Adrenal gland (tissue), 12 donors: ENCODE results near the gene ESRP2. TPM values are rescaled to one million over a fixed set of nuclear protein-coding genes. Genes with fewer than 3 reads are reported as not detected.
A peak's percentile ranks its signal among the peaks of the same experiment; 100 is the strongest.

Experiments used
- DNase-seq, 7 donors: peaks; one replicate each; pipeline ENCODE4 v3.0.0-alpha.2; 2019 to 2020
- H3K27ac ChIP-seq, 5 donors: fragments of 200-600 bp; sonication (generic) in 4 of 5; 1 replicate in 3 of 5; 2 replicates in 2 of 5; pipeline versions ENCODE4 v1.5.1 to v1.8.0; 2016 to 2020; ENCODE audit warnings: mild to moderate bottlenecking in 1 of 5
- H3K27me3 ChIP-seq: fragments of 200-600 bp; 2 replicates; pipeline ENCODE4 v1.8.0; 2021
- H3K36me3 ChIP-seq, 2 donors: fragments of 200-600 bp; replicated peaks in 1 of 2; 1 replicate in 1 of 2; 2 replicates in 1 of 2; pipeline versions ENCODE4 v1.5.1 to v1.8.0; 2018 to 2022
- H3K4me1 ChIP-seq, 2 donors: fragments of 200-600 bp; replicated peaks in 1 of 2; 1 replicate in 1 of 2; 2 replicates in 1 of 2; pipeline versions ENCODE4 v1.5.1 to v1.8.0; 2018 to 2021
- H3K4me3 ChIP-seq, 4 donors: fragments of 200-600 bp; sonication (generic) in 3 of 4; one replicate each; pipeline ENCODE4 v1.5.1; 2016 to 2018
- H3K9me3 ChIP-seq, 3 donors: fragments of 200-600 bp; sonication (generic) in 1 of 3; replicated peaks in 1 of 3; 1 replicate in 2 of 3; 2 replicates in 1 of 3; pipeline versions ENCODE4 v1.5.1 to v1.8.0; 2016 to 2021
- CTCF ChIP-seq, 6 experiments: fragments of 450-650 bp in 4 of 6; fragments of 200-600 bp in 2 of 6; sonication (generic) in 1 of 6; IDR thresholded peaks; 1 replicate in 5 of 6; 2 replicates in 1 of 6; pipeline versions ENCODE4 v1.5.1 to v1.8.0; 2016 to 2021; ENCODE audit warnings: antibody characterized with exemption in 6 of 6, mild to moderate bottlenecking in 2 of 6, moderate library complexity in 1 of 6
- POLR2A ChIP-seq, 2 donors: fragments of 450-650 bp; IDR thresholded peaks; one replicate each; pipeline ENCODE4 v1.6.1; 2017; ENCODE audit warnings: antibody characterized with exemption in 2 of 2, mild to moderate bottlenecking in 2 of 2, moderate library complexity in 1 of 2
- WGBS, 4 donors: extraction: QIAGEN DNeasy Blood & Tissue Kit in 2 of 4; methylation state at CpG; one replicate each; pipeline versions ENCODE4 v1.1.5 to v1.1.7; 2013 to 2017; 5-methylcytosine and 5-hydroxymethylcytosine counted together
- intact Hi-C, 2 donors: fragments of 100-400 bp; cut with DNase I; formaldehyde crosslinking; loops; one replicate each; pipeline versions ENCODE4 v1.14.1 to v1.15.0; 2022 to 2023
- polyA plus RNA-seq, 3 donors: library from polyadenylated mRNA; stranded (reverse); fragments of 200-250 nt in 2 of 3; fragments of 350-450 nt in 1 of 3; fragmentation: Illumina TruSeq in 1 of 3; extraction: RNeasy Lipid Tissue Mini Kit (QIAGEN cat#74804) in 1 of 3; gene quantifications; one replicate each; pipeline ENCODE4 v1.2.3, GENCODE V29; 2013 to 2014
- total RNA-seq, 9 donors: library from RNA; depleted of rRNA in 4 of 9; stranded (reverse); fragments of >200 nt in 4 of 9; fragments of 120-200 nt in 1 of 9; fragmentation: NEBNext Ultra II Directional in 1 of 9; extraction: Animal tissue kit (Norgen Biotek cat#: 25700) in 1 of 9; gene quantifications; one replicate each; pipeline versions ENCODE4 v1.1.0 to v1.2.4, GENCODE V29; 2013 to 2023
- donor health status: healthy with polysubstance abuse.
- donor health status: Bipolar disorder and iron deficiency.
- donor health status: DM: yes; HTN: yes; CAD: no.
- donor health status: DM: no; HTN: no; CAD: no.
- donor health status: DM: no; HTN: no; CAD: no.
- donor health status: DM: yes; HTN: yes; CAD: no.

Gene ESRP2
- total and polyA plus RNA-seq, 12 donors: 0.13 to 2.2 (median 0.43) TPM

- peaks cover 12 to 35% of the 10 kb centered on the region in 2 donors for H3K4me1 ChIP-seq
- peak overlapping the region in 1 of 4 donors; percentile 73 for H3K4me3 ChIP-seq
- DNase-seq: peak in 2 of 7 donors; percentile 50 to 58
- H3K9me3 ChIP-seq: no peaks in the 10 kb centered on the region
- WGBS, 4 donors: 67 to 90% (median 74%) methylated on average over 4 to 5 of the region's 5 CpGs
- H3K36me3 ChIP-seq: peaks cover 0 to 19% of the 10 kb centered on the region in 2 donors
- no peaks in the 10 kb centered on the region for H3K27me3 ChIP-seq
- TF ChIP-seq CTCF (IDR thresholded peaks at IDR 0.05) (no peak), POLR2A (IDR thresholded peaks at IDR 0.05) (peak in 1 of 2 donors; percentile 23)
- H3K27ac ChIP-seq: peak overlapping the region in 4 of 5 donors; percentile 2 to 67 (median 33)
- intact Hi-C loops: no loop called here
These were observed 10.7 kb upstream of the ESRP2 start for GRCh38 chr16:68246666-68247065.

- Histone ChIP-seq H3K27ac (peak overlapping the region in 3 of 5 donors; percentile 2 to 67 (median 4)), H3K36me3 (peaks cover 0 to 16% of the 10 kb centered on the region in 2 donors), H3K4me1 (peaks cover 12 to 35% of the 10 kb centered on the region in 2 donors), H3K9me3 (no peaks in the 10 kb centered on the region), H3K27me3 (no peaks in the 10 kb centered on the region), H3K4me3 (peak overlapping the region in 1 of 4 donors; percentile 73)
- intact Hi-C loops: no loop called here
- 65 to 87% (median 83%) methylated on average over 7 of the region's 7 CpGs for WGBS, 4 donors
- no peak for TF ChIP-seq CTCF (IDR thresholded peaks at IDR 0.05)
- TF ChIP-seq POLR2A (IDR thresholded peaks at IDR 0.05): no peak
- peak in 1 of 7 donors; percentile 20 for DNase-seq
These were observed 10.2 kb upstream of the ESRP2 start for GRCh38 chr16:68246121-68246520.

GRCh38 chr16:68244903-68245853, 9.3 kb upstream of the ESRP2 start, which contains the start of gene PLA2G15:
TSS of gene PLA2G15 (plus strand) at chr16:68245373. CDS start at chr16:68245427, 54 bp downstream.
- Histone ChIP-seq H3K9me3 (no peaks in the 10 kb centered on the region), H3K4me1 (peaks cover 12 to 35% of the 10 kb centered on the region in 2 donors), H3K36me3 (peaks cover 0 to 7% of the 10 kb centered on the region in 2 donors), H3K4me3 (peak within 1 kb of the TSS; percentile 73 to 99 (median 90)), H3K27me3 (no peaks in the 10 kb centered on the region), H3K27ac (peak within 1 kb of the TSS in 4 of 5 donors; percentile 27 to 67 (median 44))
- DNase-seq: peak; percentile 95 to 98 (median 97)
- intact Hi-C loops: loop anchor here in 1 of 2 donors (5.0 kb wide), 1 partner anchor 82 kb away; no protein-coding TSS in a partner anchor
- 0 to 2% (median 1%) methylated on average over 8 to 75 of the region's 75 CpGs for WGBS, 4 donors
- TF ChIP-seq CTCF (IDR thresholded peaks at IDR 0.05): no peak
- peak in 1 of 2 donors; percentile 75 for TF ChIP-seq POLR2A (IDR thresholded peaks at IDR 0.05)

- Histone ChIP-seq H3K4me3 (peak overlapping the region; percentile 73 to 99 (median 90)), H3K9me3 (no peaks in the 10 kb centered on the region), H3K4me1 (peaks cover 12 to 38% of the 10 kb centered on the region in 2 donors), H3K27ac (peak overlapping the region in 1 of 5 donors; percentile 67), H3K27me3 (no peaks in the 10 kb centered on the region), H3K36me3 (peaks cover 0 to 2% of the 10 kb centered on the region in 2 donors)
- peak in 1 of 7 donors; percentile 19 for DNase-seq
- intact Hi-C loops: loop anchor here in 1 of 2 donors (5.0 kb wide), 1 partner anchor 83 kb away; no protein-coding TSS in a partner anchor
- TF ChIP-seq POLR2A (IDR thresholded peaks at IDR 0.05) (no peak), CTCF (IDR thresholded peaks at IDR 0.05) (no peak)
- WGBS, 4 donors: 8 to 17% (median 9%) methylated on average over 7 to 20 of the region's 20 CpGs
These were observed 8.6 kb upstream of the ESRP2 start for GRCh38 chr16:68244481-68244902.
